GM21576 (cell line): ENCODE results near the gene RHAG.

Experiments used
- ATAC-seq: cut with Tn5 transposase; IDR thresholded peaks from one replicate; pipeline ENCODE4 v1.9.1; 2021; ENCODE audit warnings: mild to moderate bottlenecking, moderate library complexity; ENCODE audit not compliant: unreplicated experiment

RHAG gene

GRCh38 chr6:49565261-49565660, 71.4 kb downstream of the RHAG start:
- ATAC-seq, result no peak

DNA sequence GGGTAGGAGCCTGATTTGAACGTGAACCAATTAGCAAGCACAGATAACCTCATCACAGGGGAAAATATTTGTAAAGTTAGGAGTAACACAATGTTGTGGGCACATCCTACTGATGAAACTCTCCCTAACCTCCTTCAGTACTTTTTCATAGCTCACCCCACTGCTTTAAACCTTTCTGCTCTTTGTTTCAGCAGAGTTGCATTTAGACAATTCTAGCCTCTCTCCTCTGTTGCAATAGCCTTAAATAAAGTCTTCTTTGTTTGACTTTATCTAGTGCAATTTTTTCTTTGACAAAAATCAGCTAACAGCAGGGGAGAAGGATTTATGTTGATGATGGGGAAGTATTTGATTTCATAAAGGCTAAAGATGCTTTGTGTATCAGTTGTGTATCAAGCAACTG, 72.1 kb downstream of the RHAG start:
- no peak for ATAC-seq

GRCh38 chr6:49563006-49563886, 73.4 kb downstream of the RHAG start:
- ATAC-seq, result no peak

DNA sequence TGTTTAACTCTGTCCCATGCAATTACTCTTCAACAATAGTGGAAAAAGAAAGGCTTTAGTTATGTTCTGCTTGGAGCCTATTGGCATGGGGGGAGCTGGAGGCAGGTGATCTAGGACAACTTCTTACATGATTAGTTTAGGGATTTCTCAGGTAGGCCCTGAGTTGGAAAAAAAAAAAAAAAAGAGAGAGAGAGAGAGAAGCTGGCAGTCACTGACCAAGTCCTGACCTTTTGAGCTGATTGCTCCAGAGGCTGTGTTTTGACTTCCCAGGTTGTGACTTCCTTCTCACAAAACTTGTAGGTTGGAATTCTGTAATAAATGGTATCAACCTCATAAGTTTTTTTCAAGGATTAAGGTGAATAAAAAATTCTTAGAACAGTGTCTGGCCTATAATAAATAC, 78.4 kb downstream of the RHAG start:
- no peak for ATAC-seq

GRCh38 chr6:49557177-49557576, 79.5 kb downstream of the RHAG start:
- no peak for ATAC-seq

DNA sequence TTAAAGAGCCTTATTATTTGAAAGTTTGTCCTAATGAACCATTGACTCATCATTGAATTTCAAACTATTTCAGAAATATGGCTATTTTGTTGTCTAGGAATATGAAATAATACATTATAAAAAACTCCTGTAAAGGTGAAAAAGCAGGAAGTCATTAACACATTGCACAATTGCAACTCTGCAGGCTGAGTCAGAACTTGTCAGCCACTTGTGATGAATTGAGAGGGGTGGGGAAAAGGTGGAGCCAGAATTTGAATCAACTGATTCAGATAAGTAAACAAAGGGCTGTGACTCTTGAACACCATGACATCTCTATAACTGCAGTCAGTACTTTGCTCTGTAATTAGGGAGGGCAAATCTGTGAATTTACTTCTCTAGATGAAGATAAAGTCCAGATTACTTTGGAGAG, 80.2 kb downstream of the RHAG start:
- ATAC-seq, result no peak

DNA sequence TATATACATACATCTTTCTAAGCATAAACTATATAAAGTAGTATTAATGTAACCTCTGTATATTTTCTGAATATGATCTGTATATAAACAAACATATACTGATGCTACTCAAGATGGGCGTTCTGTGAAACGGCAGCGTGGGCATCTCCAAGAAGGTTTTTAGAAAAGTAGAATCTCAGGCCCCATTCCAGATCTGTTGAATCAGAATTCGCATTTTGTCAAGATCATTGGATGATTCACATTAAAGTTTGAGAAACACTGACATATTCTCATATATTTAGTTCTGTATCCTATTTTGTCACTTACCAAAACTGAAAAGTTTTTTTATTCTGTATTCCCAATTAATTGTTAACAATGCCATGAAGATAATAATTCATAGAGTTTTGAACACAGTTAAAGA, 80.7 kb downstream of the RHAG start:
- no peak for ATAC-seq
